T follicular helper cell (primary cell): Measurements from ENCODE around the gene MIOX.
"Not testable (repeated sequence)": the region's sequence is repeated elsewhere in the genome, so short reads cannot be mapped to it uniquely, and the experiment has no call there.

Experiments
- DNase-seq: peaks from one replicate; pipeline ENCODE4 v3.0.0-alpha.2; 2020; ENCODE audit warnings: low read depth

MIOX gene

DNA sequence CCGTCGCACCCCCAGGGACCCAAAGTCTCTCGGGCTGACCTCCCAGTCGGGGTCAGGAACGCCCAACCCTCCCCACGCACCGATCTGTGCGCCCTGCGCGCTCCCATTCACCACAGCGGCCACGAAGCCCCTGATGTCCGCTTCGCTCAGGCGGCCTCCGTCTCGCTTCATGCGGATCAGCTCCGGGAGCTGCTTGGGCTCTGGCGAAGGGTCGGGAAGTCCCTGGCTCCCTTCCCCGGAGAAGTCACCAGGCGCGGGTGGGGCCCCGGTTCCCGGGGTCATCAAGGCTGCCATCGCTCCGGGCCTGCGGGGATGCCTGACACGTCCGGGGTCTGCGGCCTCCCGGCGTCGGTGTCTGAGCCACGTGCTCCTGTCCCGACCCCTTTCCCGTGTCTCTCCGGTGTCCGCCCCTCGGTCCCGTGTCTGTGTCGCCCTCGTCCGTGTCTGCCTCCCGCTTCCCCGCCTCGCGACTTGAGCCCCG lies 42.8 kb downstream of the MIOX start:
- no peak for DNase-seq

DNA sequence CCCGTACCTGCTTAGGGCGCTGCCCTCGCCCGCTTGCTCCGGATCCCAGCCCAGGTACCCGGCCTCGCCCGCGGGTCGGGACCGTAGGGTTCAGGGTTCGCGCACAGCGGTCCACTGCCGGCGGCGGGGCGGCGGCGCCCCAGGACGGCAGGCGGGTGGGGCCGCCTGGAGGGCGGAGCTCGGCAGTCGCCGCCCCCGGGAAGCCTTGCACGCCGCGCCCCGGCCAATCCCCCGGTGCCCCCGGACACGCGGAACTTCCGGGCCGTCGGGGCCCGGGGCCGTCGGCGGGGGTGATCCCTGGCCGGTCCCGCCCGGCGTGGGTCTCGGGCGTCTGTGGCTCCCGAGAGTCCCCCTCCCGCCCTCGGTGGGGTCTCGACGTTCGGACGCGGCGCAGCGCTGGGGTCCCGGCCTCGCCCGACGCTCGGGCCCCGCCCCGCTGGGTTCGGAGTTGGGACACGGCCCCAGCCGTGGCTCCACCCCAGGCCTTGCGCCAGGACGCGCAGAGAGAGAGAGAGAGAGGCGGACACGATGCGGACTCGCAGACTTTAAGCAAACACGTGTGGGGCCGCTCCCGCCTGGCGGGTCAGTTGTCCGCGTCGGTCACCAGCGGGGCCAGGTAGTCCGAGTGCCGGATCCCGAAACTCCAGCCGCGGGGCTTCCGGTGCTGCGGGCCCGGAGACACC lies 43.4 kb downstream of the MIOX start, which contains the start of gene TYMP:
Gene TYMP (minus strand): TSS at position 116 of the 683 bp plus-strand sequence. CDS start 303 bp downstream, outside the sequence.
- DNase-seq, result no peak

DNA sequence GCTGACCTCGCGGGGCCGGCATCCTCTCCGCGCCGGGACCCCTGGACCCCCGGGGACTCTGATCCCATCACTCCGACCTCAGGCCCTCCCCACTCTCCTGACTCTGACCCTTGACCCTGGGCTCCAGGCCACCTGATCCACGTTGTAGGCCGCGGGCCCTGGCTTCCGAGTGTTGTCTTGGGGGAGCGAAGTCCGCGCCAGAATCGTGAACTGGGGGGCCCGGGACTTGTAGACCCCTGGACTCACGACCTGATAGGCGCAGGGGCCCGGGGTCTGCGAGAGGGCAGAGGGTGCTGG lies 43.9 kb downstream of the MIOX start:
- DNase-seq, result no peak

DNA sequence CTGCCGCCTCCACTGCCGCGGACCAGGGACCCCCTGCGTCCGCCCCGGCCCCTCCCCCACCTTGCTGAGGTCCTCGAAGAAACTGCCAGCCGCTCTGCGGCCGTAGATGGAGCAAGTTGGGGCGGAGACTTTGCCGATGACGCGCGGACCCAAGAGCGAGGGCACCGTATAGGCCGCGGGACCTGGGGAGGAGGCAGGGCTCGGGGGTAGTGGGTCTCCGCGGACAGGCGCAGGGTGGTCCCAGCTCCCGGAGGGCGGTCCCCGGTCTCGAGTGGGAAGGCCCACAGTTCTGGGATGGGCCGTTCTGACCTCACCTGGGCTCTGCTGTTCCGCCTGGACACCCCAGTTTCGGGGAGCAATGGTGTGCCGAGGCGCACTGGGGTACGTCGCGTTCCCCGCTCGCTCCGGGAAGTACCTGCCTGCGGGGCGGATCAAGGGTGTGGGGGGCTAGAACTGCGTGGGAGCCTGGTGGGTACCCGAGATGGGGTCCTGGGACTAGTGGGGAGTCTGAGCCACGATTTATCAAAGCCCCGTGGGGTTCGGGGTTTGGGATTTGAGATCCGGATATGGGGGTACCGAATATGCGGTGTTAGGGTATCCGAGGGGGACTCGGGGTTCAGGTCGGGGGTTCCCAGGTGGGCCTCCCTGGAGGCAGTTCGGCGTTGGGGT lies 44.4 kb downstream of the MIOX start:
- DNase-seq, result peak; percentile 59

DNA sequence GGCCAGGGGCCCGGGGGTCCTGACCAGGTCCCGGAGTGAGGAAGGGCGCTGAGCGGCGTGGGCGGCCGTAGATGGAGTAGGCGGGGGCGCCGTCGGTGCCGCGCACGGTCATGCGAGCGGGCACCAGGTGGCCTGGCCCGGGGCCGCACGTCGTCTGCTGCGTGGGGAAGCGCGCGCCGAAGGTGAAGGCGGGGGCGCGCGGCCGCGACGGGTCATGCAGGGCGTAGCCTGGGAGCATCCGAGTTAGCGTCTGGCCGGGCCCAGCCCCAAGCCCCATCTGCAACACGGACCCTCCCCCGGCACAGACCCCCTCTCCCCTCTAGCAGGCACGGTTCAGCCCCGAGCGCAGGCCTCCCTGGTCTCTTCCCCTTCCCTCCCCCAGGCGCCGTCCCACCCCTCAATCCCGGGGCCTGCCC lies 44.9 kb downstream of the MIOX start:
- no peak for DNase-seq

DNA sequence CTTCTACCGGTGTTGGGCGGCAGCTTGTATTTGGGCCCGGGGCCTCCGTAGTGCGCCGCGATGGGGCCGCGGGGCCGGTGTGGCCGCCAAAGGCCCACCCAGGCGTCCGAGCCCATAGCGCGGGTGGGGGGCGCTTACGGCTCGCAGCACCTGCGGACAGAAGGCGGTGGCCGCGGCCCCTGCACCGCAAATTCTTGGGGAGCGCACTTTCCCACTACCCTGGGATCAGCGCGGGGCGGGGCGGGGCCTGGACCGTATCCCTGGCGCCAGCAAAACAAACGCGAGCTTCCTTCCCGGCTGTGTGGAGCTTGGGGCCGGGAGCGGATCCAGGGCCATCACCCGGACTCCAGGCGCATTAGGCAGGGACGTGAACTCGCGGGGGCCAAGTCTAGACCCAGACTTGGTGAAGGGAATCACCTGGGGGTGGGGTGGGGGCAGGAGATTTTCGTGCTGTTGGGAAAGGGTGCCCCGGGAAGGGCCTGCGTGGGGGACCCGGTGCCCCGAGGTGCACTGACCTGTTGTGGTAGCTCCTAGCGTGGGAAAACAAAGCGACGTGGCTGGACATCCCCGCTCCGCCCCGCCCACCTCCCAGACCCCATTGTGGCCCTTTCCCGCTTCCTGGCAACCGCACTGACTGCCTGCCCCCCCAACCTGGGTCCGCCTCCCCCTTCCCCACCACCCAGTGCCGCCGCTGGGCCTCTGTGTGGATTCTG lies 45.5 kb downstream of the MIOX start:
- no peak for DNase-seq

DNA sequence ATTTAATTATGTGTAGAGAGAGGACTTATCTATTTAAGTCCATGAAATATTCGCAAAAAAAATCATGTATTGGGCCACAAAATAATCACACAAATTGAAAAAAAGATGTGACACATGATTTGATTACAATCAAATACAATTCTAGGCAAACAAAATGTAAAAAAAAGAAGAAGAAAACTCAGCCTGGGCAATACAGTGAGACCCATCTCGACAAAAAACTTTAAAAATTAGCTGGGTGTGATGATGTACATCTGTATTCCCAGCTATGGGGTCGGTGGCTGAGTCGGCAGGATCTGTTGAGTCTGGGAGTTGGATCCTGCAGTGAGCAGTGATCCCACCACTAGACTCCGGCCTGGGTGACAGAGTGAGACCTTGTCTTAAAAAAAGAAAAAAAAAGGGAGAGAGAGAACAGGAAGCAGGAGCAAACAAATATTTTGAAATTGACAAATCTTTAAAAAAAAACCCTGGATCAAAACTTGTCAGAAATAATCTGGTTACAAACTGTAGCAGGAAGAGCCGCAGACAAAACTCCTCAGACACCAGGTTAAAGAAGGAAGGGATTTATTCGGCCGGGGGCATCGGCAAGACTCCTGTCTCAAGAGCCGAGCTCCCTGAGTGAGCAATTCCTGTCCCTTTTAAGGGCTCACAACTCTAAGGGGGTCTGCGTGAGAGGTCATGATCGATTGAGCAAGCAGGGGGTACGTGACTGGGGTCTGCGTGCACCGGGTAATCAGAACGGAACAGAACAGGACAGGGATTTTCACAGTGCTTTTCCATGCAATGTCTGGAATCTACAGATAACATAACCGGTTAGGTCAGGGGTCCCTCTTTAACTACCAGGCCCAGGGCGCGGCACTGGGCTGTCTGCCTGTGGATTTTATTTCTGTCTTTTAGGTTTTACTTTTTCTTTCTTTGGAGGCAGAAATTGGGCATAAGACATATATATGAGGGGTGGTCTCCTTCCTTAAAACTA lies 46.5 kb downstream of the MIOX start:
- DNase-seq, result no peak

DNA sequence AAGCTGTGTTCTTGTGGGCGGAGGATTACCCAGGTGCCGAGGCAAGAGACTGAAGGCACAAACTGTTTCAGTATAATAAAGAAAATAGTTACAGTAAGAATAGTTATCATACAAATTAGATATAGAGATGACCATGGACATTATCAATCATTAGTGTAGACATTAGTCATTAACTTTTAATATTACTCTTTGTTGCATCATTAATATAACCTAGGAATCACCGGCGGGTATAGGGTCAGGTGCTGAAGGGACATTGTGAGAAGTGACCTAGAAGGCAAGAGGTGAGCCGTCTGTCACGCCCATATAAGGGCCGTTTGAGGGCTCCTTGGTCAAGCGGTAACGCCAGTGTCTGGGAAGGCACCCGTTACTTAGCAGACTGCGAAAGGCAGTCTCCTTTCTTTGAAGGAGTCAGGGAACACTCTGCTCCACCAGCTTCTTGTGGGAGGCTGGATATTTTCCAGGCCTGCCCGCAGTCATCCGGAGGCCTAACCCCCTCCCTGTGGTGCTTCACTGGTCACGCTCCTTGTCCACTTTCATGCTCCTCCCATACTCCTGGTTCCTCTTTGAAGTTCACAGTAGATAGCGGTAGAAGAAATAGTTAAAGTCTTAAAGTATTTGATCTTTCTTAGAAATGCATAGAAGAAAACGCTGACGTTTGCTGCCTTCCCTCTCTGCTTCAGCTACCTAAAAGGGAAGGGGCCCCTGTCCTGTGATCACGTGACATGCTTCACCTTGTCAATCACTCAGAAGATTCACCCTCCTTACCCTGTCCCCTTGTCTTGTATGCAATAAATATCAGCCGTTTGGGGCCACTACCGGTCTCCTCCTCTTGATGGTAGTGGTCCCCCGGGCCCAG lies 47.4 kb downstream of the MIOX start:
- DNase-seq, result not testable (repeated sequence)

DNA sequence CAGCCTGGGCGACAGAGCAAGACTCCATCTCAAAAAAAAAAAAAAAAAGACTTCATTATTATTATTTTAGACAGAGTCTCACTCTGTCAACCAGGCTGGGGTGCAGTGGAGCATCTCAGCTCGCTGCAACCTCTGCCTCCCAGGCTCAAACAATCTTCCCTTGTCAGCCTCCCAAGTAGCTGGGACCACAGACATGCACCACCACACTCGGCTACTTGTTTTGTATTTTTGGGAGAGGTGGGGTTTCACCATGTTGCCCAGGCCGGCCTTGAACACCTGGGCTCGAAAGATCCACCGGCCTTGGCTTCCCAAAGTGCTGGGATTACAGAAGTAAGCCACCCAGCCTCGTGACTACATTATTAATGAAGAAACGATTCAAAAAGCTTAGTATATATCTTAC lies 48.5 kb downstream of the MIOX start:
- no peak for DNase-seq

DNA sequence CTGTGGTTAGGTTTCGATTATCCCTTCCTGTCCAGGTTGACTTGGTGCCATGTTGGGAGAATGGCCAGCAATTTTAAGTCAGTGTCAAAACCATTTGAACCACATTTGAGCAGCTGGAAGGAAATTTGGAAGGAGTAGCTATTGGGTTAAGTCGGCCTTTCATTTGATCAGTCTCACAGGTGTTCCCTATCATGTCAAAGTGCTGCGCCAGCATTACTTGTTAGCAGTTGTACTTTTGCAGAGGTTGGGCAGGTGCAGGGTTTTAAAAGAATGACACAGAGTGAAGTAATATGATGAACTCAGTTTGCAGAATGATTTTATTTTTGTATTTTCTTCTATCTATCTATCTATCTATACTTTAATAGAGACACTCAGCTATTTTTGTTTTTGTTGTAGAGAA lies 49.6 kb downstream of the MIOX start:
- no peak for DNase-seq

DNA sequence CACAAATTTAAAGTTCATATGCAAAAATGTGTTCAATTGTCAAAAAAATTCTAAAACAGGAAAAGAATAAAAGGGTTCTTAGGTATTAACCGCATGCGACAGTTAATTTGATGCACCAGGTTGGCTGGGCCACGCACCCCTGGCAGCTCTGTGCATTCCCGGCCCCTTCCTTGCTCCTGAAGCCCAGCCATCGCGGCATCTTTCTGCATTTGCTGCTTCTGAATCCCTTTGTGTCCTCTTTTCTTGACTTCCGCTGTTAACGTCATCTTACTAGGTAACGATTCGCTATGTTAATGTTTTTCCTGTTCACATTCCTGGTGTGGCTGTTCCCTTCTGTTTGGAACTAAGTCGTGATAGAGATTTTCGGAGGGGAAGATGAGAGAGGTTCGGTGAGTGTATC lies 51.1 kb downstream of the MIOX start:
- DNase-seq, result no peak
